Kidney tubule cell (primary cell): ENCODE measurements around the gene RBM17.
"Not testable (repeated sequence)": the region's sequence is repeated elsewhere in the genome, so short reads cannot be mapped to it uniquely, and the experiment has no call there.

ENCODE experiments used
- DNase-seq: peaks from one replicate; pipeline ENCODE4 v3.0.0-alpha.2; 2018; ENCODE audit warnings: low spot score

Gene RBM17

GRCh38 chr10:6056411-6057135 is 32.3 kb upstream of the RBM17 start:
- no peak for DNase-seq

- DNase-seq = no peak
Observed at GRCh38 chr10:6058682-6059475, 30.0 kb upstream of the RBM17 start.

DNA sequence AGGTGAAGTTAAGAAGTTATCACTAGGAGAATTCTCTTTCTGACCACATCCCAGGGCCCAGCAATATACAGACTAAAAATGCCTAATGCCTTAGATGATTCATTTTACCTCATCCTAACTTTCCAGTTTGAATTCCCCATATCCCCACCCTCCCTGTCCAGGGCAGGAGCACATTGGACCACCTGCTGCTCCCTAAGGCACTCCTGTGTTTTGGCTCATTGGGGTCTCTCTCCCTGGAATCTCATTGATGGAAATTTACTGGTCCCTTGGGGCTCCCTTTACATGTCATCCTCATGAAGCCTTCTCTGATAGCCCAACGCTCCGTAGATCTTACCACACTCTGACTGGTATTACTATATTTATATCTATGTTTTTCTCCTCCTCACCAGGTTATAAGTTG is 29.3 kb upstream of the RBM17 start:
- no peak for DNase-seq

DNA sequence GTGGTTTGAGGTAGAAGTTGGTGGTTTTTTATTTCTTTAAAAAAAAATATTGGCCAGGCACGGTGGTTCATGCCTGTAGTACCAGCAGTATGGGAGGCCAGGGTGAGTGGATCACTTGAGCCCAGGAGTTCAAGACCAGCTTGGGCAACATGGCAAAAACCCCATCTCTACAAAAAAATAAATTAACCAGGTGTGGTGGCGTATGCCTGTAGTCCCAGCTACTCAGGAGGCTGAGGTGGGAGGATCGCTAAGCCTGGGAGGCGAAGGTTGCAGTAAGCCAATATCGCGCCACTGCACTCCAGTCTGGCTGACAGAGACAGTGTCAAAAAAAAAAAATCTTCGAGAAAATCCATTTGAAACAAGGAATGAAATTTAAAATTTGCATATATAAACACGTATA is 27.8 kb upstream of the RBM17 start:
- DNase-seq = no peak

DNA sequence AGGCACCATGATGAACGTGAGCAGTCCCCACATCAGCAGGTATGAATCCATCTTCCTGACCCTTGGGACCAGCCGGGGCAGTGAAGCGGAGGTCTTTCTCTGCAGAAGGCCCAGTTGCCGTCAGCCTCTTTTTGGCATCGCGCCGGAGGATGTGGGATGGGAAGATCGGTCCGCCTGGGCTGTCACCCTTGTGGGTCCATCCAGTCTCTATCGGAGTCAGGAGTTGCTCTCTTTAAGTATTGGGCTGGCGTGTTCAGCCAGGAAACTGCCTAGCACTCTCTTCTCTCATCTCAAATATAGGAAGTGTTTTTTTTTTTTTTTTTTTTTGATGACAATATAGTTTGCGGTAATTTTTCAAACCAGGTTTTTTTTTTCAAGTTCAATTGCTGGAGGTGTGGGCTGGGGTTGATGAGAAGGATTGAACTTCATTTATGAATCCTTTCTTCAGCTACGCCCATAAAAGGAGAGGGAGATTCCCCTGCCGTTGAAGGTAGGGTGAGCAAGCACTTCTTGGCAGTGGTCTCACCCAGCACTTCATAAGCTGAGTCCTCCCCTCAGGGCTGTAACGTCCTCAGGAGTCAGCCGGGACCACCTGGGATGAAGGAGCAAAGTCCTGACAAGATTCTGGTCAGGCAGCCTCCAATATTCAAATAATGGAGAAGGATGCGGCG is 26.6 kb upstream of the RBM17 start, which contains the start of gene IL2RA:
TSS of gene IL2RA (minus strand) at position 267 of the 671 bp plus-strand sequence. CDS start at position 51, 216 bp downstream.
- DNase-seq = no peak

DNA sequence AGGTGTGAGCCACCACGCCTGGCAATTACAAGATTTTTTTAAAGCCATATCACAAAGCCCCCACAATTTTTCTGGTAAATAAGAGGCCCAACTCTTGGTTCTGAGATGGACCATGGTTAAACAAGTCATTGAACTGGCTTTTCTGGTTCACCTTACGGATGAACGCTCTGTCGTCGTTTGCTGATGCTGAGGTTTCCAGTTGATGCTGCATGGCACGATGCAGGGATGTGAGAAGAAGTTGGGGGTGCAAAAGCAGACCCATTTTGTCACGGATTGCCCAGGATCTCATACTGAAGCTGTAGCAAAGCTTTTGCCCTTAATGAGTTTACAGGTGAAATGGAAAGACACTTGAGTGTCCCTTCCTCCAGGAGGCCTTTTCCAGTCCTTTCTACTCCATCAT is 24.7 kb upstream of the RBM17 start:
- DNase-seq = no peak

DNA sequence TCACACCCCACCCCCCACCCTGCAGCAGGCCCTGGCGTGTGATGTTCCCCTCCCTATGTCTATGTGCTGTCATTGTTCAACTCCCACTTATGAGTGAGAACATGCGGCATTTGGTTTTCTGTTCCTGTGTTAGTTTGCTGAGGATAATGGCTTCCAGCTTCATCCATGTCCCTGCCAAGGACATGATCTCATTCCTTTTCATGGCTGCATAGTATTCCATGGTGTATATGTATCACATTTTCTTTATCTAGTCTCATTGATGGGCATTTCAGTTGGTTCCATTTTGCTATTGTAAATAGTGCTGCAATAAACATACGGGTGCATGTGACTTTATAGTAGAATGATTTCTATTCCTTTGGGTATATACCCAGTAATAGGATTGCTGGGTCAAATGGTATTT is 24.1 kb upstream of the RBM17 start:
- DNase-seq = not testable (repeated sequence)

GRCh38 chr10:6065406-6065805 is 23.4 kb upstream of the RBM17 start:
- DNase-seq = no peak

DNA sequence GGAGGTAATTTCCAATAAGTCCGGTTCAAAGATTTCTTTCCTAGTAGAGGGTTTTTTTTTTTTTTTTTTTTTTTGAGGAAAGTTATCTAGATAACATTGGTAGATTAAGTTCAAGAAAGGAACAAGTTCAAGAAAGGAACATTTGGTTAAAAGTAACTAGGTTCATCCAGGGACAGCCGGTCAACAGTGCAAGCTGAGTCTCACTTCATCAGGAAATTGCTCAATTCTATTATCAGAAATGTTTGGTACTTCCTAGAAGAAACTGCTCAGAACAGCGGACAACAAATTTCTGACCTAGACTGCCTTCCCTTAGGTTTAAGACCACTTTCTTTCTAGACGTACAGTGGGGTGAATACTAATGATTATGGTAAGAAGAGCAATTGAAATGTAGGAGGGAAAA is 23.0 kb upstream of the RBM17 start:
- DNase-seq = no peak

DNA sequence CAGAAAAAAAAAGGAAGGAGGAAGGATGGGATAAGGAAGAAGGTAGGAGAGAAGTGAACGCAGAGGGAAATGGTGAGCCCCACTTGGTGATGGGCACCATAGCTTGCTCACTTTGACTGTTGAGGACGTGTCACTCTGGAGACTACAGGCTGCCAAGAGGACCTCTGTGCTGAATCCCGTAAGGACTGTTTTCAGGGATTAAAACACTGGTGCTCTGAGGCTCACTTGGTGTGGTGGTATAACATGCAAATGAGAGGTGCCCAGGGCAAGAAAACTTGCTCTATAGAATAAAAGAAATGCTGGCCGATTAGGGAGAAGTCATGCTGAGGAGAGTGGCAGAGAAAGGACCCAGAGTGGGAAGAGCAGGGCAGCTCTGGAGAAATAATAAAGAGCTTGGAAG is 21.4 kb upstream of the RBM17 start:
- no peak for DNase-seq

- no peak for DNase-seq
Observed at GRCh38 chr10:6068006-6068405, 20.8 kb upstream of the RBM17 start.

DNA sequence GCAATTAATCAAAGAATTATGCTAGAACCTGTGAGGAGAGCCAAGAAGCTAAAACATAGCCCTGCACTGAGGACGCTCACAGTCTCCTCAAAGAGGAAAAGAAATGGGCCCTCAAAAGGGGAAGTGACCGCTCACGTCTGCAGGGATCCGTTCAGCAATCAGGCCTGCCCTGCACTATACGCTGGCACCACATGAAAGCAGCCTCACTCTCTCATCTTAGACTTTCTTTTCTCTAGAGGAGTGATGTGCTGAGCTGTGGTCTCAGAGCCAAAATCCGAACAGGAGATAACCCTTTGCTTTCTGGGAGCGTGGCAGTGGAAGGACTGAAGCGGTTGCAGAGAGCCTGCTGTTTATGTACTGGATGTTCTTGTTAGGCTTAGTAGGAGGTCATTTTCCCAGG is 20.4 kb upstream of the RBM17 start:
- no peak for DNase-seq

DNA sequence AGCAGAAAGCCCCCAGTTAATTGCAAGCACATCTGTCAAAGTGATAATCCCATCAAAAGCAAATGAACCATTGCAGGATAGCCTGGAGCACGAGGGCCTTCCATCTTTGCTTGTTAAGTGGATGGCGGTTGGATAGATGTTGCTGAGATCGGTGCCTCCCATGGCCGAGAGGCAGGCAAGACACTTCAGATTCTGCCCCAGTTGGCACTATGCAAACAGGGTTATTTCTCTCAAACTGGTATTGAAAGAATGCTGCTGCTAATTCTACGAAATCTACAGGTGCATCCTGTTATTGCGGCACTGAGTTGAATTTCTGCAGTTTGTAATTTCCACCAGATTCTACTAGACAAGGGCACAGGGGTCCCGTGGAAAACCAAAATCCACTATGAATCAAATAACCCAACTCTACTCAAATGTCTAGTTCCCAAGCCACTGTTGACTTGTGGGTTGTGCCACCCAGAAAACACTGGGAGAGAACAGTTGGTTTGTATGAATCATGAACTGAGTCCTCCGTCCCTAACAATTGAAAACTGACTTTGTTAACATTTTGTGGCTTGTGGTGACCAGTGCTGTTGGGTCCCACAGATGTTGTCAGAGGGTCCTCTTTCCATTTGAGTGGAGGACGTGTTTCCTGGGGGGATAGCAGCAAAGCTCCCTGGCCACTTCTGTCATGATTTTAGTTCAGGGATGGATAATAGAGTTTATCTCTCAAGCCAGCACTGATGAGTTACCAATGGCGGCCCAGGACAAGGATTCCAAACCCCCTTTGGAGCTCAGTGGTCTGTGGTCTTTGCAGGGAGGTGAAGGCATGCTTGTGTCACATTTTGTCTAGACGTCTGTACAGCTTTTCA is 19.5 kb upstream of the RBM17 start:
- DNase-seq = no peak

DNA sequence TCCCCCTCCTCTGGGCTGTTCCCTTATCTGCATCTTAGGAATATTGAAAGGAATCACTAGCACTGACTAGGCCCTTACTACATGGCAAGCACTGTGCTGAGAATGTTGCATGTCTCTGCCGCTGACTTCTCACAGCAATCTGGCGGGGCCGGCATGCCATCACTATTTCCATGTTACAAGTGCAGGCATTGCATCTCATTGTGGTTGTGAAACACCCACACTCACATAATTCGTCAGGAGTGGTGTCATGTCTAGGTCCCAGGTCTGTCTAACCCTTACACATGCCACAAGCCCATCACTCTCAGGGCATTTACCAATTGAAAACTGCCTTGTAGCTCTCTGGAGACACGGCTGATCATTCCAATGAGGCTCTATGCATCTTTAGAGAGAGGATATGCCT is 18.2 kb upstream of the RBM17 start:
- no peak for DNase-seq

DNA sequence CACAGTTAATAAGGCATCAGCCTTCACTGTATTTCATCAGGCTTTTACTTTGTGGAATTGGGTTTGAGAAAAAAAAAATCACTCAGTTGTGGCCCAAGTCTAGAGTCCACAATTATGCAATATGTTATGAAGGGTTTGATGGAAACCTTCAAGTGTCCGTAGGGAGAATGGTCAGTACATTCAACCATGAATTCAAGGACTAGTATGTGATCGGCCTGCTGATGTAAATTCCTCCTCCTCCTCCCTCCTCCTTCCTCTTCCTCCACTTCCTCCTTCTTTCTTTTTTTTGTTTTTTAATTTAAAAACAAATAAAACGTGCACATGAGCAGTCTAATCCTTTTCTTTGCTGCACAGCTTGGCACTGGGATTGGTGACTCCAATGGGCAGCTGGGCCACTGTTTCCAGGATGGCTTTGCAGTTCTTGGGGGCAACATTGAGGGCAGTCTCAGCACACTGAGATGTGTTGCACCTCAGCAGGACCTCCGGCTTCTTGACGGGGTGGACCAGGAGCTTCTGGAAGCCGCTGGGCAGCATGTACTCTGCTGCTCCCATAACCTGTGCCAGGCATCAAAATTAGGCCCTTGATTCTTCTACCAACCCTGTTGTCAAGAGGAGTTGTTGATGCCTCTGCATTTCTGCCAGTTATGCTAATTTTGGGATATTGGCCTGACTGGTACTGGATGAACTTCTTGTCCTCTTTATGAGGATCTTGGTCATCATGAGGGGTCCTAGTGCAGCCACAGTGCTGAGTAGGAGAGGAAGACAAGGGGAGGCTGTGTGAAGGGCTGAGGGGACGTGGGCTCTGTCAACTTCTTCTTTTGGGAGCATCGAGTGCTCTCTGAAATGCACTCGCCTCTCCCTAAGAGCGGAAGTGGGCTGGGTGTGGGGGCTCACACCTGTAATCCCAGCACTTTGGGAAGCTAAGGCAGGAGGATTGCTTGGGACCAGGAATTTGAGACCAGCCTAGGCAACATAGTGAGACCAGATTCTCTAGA is 17.4 kb upstream of the RBM17 start:
- no peak for DNase-seq

DNA sequence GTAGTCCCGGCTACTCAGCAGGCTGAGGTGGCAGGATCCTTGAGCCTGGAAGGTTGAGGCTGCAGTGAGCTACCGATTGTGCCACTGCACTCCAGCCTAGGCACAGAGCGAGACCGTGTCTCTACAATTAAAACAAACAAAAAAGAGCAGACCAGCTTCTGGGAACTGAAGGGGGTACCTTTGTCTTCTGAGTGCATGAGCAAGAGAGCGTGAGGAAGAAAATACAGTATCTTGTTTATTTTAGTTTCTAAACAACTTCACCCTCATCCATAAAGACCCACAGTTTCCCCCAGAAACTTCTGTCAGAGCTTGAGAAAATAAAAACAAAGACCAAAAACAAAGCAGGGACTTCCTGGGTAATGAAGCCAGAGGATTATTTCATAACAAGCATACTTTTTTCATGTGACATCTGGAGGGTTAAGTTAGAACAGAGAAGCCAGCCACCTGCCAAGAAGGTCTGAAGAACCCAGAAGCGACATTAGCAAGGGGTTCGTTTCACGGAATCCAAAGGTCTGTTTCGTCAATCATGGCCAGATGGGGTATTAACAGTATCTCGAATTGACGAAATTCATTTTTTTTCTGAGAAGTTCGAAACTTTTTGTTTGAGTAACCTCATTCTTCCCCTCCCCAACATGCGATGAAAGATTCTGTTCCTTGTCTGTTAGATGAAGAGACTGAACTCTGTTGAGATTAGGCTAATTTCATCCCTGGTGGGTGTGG is 16.5 kb upstream of the RBM17 start:
- DNase-seq = no peak

DNA sequence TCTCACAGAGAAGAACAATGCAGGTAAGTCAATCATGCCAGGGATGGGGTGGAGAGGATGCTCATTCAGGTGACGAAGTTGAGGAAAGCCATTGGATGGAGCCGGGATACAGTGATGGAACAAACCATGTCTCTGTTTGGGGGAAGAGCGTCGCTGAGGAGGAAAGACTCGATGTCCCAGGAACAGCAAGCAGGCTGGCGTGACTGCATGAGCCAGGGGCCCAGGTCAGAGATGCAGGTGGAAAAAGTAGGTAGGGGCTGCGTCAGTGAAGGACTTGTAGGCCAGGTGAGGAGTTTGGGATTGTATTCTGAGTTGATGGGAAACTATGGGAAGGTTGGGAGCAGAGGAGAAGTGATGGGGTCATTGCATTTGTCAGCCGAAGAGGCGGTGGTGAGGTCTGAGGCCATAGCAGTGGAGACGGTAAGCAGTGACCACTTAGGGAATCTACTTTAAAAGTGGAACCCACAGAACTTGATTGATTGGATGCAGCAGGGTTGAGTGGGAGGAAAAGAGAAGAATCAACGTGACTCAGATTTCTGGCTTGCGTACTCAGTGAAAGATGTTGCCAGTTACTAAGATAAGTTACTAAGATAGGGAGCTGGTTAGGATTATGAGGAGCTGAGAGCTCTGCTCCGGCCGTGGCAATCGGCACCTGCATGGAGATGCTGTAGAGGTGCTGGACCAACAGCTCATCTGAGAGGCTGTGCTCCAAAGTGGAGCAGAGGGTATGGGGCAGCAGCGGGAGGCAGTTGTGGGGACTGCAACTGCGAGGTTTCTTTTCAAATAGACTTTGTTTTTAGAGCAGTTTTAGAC is 14.1 kb upstream of the RBM17 start:
- DNase-seq = no peak

DNA sequence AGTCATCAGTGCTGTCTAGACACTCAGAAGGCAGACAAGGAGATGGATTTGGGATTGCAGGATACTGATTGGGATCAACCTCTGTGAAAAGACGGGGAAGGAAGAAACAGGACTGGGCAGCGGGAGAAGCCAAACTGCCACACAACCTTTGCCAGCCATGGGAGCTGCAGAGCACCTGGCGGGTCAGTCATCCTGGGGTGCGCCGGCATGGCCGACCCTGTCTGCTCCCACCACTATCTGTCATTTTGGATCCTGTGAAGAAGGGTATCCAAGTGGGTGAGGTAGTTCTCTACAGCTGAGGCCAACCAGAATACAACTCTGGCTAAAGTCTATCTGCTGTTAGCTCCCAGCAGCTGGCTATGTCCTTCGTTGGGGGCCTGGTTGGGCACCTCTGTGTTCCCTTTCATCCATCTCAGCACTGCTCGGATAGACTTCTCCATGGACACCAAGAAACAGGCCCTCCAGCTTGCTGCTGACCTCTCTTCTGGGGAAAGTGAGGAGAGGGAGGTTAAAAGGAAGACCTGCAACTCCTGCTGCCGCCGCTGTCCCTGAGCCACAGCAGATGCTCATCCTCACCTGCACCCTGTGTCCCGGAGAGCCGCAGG is 11.7 kb upstream of the RBM17 start:
- no peak for DNase-seq

- no peak for DNase-seq
Observed at GRCh38 chr10:6079044-6079443, 9.8 kb upstream of the RBM17 start.
